Neural progenitor cell (in vitro differentiated cells): ENCODE data around the gene TMEM154.

Source experiments
- CTCF ChIP-seq: fragments of 200-600 bp; sonication (generic); IDR thresholded peaks from 2 replicates; pipeline ENCODE4 v1.5.1; 2017; ENCODE audit warnings: antibody characterized with exemption, mild to moderate bottlenecking
- EZH2 ChIP-seq: fragments of 200-600 bp; sonication (generic); IDR thresholded peaks from 2 replicates; pipeline ENCODE4 v1.6.1; 2017; ENCODE audit warnings: antibody characterized with exemption, mild to moderate bottlenecking, moderate library complexity
- EZH2phosphoT487 ChIP-seq: fragments of 200-600 bp; sonication (generic); IDR thresholded peaks from 2 replicates; pipeline ENCODE4 v1.6.1; 2017; ENCODE audit warnings: antibody characterized with exemption

GRCh38 chr4:152587127-152587526 is 92.7 kb downstream of the TMEM154 start:
- no peak for TF ChIP-seq EZH2
- no peak for TF ChIP-seq CTCF
- no peak for TF ChIP-seq EZH2phosphoT487
